CMK (cell line): ENCODE results near the gene BRAF.
"Not testable (repeated sequence)": the region's sequence is repeated elsewhere in the genome, so short reads cannot be mapped to it uniquely, and the experiment has no call there.

Experiments used
- DNase-seq: peaks from one replicate; pipeline ENCODE4 v3.0.0-alpha.2; 2010; ENCODE audit warnings: low read depth

The BRAF gene

DNA sequence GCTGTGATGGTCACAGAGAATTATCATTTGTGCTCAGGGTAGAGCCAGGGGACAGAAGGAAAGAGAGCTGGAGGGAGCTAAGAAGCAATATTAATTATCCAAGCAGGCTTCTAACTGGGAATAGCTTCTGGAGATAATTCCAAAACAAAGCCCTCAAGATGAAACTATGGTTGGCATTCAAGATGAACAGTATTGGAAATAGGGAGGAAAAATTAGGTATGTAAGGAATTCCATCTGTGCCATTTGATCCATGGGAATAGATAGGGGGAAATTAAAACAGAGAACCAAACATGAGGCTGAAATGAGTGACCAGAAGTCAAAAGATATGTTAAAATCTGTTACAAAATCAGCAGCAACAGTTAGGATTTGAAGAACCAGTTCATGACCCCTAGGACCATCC is 152.9 kb downstream of the BRAF start:
- DNase-seq: no peak

DNA sequence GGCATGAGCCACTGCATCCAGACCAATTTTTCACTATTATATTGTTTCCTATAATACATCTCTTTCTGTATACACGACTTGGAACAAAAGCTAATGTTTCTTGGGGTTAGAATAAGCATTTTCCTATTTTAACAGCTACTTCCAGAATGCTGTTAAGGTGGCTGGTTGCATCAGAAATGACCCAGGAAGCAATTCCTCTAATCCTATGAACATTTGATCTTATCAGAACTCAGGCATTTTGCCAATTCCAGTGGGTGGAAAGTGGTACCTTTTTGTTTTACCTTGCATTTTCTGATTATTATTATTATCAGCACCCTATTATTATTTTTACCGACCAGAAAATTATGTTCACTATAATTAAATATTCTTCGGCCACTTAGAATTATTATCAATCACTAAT is 154.9 kb downstream of the BRAF start:
- no peak for DNase-seq

DNA sequence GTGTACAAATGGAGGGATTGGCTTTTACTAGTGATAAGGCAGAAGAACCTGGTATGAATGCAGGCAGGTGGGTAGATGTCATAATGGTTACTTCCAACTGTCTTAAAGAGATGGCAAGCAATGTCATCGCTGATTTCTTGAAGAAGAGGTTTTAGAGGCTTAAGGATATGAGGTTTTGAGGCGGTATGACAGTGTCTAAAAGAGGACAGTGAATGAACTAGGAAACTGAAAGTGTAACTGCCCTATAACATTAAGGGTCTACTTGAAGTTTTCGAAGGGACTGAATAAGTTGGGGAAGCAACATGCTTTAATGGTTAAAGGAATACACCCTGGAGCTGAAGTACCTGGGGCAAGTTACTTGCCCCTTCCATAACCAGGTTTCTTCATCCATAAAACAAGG is 157.3 kb downstream of the BRAF start:
- DNase-seq: no peak

DNA sequence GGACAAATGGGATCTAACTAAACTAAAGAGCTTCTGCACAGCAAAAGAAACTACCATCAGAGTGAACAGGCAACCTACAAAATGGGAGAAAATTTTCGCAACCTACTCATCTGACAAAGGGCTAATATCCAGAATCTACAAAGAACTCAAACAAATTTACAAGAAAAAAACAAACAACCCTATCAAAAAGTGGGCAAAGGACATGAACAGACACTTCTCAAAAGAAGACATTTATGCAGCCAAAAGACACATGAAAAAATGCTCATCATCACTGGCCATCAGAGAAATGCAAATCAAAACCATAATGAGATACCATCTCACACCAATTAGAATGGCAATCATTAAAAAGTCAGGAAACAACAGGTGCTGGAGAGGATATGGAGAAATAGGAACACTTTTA is 159.3 kb downstream of the BRAF start:
- DNase-seq: not testable (repeated sequence)

DNA sequence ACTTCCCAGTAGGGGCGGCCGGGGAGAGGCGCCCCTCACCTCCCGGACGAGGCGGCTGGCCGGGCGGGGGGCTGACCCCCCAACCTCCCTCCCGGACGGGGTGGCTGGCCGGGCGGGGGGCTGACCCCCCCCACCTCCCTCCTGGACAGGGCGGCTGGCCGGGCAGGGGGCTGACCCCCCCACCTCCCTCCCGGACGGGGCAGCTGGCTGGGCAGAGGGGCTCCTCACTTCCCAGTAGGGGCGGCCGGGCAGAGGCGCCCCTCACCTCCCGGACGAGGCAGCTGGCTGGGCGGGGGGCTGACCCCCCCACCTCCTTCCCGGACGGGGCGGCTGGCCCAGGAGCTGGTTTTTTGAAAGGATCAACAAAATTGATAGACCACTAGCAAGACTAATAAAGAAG is 161.6 kb downstream of the BRAF start:
- DNase-seq: not testable (repeated sequence)

DNA sequence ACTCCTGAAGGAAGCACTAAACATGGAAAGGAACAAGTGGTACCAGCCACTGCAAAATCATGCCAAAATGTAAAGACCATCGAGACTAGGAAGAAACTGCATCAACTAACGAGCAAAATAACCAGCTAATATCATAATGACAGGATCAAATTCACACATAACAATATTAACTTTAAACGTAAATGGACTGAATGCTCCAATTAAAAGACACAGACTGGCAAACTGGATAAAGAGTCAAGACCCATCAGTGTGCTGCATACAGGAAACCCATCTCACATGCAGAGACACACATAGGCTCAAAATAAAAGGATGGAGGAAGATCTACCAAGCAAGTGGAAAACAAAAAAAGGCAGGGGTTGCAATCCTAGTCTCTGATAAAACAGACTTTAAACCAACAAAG is 163.4 kb downstream of the BRAF start:
- DNase-seq: not testable (repeated sequence)

DNA sequence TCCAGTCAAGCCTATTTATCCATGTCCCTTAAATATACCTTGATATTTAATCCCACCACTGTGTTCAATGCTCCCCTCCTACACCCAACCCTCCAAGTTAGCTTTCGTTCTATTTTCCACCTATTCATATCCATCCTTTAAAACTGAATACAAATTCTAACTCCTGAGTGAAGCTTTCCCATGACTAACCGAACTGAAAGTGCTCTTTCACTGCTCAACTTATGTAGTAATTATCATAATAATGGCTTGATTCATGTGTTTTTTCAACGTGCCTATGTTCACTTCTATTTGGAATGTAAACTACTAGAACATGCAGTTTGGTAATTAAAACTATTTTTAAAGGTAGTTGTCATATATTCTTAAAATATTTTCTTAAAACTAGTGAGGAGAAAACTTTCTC is 170.2 kb downstream of the BRAF start:
- DNase-seq: no peak

DNA sequence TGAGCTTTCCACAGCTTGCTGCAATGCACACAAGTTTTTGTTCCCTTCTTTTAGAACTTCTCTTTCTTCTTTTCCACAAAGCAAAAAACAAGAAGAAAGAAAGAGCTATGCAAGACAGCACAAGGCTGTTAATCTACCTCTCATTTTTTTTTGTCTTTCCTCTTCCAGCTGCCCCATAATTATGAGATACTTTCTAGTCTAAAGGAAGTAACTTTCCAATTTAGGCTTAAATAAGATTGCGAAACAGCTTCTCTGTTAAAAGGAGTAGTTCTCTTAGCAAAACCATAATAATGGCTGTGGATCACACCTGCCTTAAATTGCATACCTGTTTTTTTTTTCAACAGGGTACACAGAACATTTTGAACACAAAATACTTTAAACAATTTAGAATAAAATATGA is 172.2 kb downstream of the BRAF start:
- no peak for DNase-seq

DNA sequence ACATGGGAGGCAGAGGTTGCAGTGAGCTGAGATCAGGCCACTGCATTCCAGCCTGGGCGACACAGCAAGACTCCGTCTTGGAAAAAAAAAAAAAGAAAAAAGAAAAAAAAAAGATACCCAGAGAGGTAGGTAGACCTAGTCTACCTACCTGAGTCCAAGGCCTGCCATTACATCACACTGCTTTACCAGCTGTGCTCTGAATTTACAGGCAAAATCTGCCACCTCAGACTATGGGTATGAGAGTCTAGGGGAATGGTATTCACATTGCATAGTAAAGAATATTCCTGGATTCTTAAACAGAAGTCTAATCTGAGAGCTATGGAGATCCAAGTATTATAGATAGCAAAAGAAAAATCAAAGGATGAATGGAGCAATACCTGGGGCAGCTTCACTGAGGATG is 178.0 kb downstream of the BRAF start:
- DNase-seq: no peak

DNA sequence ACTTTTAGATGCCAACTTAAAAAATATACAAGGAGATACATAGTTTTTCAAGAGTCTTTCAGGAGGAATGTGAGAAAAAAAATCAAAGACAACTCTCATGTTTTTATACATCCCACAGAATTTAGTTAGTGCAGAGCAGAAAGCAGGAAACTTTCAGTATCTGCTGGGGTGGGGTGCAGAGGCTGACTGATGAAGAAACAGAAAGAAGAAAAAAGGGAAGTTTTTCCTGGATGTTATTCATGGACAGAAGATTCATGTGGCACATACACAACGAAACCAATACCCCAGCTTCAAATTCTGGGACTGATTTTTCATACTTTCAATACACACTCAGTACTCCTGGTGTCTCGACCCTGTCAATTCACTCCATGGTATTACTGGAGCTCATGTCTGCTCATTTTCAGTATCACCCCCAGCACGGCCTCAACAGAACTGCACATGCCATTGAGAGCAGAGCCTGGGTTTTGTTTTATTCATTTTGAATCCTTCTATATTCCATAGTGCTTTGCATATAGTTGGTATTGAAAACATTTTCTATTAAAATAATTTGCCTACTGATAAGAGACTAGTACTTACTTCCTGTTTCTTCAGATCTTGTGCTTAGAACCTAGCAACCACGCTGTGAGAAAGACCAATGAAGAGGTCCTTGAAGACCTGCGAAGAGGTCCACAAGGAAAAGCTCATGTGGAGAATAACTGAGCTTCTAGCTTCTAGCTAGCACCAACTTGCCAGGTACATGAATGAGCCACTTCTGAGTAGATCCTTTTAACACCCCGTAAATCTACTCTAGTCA is 179.3 kb downstream of the BRAF start:
- DNase-seq: no peak

DNA sequence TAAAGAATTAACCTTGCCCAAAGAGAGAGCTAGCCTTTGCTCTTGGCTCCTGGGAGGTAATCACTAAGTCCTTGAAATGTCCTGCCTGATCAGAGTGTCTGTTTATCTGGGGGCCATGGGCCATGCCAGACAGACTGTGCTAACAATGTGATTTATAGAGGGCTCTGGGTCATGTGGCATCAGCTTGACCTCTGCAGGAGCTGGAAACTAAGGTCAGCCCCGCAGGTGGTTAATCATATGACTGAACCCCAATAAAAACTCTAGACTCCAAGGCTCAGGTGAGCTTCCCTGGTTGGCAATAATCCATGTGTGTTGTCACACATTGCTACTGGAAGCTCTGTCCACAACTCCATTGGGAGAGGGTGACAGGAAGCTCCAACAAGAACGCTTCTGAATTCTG is 180.7 kb downstream of the BRAF start:
- DNase-seq: no peak

DNA sequence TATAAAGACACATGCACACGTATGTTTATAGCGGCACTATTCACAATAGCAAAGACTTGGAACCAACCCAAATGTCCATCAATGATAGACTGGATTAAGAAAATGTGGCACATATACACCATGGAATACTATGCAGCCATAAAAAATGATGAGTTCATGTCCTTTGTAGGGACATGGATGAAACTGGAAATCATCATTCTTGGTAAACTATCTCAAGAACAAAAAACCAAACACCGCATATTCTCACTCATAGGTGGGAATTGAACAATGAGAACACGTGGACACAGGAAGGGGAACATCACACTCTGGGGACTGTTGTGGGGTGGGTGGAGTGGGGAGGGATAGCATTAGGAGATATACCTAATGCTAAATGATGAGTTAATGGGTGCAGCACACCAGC is 181.5 kb downstream of the BRAF start:
- not testable (repeated sequence) for DNase-seq

DNA sequence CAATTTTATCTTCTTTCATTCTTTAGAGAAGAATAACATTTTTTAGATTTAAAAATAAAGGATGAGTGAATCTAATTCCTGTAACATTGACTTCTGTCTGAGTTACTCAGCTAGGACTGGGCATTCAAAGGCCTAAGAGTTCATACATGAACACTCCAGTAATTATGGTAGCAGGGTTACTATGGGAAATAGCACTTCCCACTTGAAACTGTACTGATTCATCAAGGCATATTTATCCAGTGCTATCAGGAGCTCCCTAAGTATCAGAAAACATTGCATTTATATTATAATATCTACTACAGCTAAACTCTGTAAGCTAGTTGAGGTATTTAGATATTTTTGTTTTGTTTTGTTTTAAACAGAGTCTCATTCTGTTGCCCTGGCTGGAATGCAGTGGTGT is 186.4 kb downstream of the BRAF start:
- no peak for DNase-seq

DNA sequence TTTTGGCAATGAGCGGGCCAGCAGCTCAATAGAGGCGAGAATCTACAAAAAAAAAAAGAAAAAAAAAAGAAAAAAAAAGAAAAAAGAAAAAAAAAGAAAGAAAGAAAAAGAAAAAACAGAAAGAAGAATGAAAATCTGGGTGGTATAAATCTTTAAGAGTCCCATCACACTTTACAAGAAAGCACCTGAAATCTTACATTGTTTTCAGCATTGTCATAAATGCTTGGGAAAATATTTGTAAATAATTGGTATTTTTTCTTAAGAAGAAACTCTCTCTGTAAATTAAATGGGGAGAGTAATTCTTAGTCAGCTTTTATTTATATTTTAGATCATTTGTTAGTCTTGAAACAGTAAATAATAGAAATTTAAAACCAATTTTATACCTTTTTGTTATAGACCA is 190.0 kb downstream of the BRAF start:
- no peak for DNase-seq

DNA sequence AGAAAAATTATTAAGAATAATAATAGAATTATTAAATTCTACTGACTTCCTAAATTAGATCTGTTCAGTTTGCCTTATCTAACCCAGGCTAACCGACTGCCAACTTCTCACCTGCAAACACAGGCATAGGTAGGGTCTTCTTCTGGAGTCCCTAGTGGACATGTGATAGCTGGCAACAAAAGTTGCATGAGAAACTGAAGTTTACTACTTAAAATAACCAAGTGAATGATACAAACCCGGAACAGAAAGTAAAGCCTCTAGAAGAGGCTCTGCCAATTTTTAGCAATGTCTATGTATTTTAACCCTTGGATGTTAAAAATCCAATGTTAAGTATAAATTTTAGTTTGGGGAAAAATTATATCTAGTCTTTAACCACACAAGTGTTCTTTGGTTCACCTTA is 190.6 kb downstream of the BRAF start:
- DNase-seq: no peak

DNA sequence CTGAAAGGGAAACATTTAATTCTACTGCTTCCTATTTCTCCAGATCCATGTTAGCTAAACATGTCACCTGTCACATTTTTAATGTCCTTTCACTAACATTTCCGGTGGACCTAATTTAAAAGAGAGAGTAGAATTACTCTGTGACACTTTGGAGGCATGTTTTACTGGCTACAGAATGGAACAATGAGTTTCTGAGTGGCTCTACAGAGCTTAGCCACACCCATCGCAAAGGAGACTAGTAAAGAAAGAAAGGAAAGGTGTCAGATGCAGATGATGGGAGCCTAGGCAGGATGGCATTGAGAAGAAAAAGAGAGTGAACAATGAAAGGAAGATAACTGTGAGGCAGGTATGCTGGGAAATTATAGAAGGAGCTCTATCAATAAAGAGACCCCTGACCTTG is 192.3 kb downstream of the BRAF start:
- DNase-seq: no peak

DNA sequence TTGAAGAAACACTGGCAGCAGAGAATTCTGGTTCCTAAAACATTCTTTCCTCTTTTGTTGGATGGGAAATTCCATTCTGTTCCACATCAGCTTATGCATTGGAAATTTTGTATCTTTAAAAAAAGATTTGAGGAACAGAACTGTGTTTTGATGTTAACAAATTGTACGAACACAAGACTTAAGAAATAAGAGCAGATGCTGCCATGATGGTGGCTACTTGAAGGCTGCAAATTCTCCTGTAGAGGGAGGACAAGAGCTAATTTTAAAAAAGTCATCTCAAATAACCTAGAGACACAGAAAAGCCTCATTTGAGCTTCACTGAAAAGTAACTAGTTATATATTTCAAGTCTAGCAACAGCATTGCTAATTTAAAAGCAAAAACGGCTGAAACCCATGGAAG is 198.4 kb downstream of the BRAF start:
- no peak for DNase-seq

DNA sequence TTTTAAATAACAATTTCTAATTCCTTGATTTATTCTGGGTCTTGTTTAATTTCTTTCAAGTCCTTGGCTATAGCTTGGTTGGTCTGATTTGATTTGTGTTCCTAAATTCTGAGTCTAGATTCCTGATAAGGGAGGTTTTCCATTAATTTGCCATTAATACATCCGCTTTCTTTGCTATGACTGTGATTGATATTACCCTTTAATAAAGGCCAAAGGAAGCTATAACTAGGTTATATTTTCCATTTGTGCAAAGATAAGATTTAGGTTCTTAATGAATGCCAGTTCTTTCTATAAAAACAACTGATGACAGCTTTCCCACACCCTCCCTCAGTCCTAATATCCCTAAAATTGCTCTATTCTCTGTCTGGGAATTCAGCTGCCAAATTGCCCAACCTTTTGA is 200.0 kb downstream of the BRAF start:
- DNase-seq: no peak

DNA sequence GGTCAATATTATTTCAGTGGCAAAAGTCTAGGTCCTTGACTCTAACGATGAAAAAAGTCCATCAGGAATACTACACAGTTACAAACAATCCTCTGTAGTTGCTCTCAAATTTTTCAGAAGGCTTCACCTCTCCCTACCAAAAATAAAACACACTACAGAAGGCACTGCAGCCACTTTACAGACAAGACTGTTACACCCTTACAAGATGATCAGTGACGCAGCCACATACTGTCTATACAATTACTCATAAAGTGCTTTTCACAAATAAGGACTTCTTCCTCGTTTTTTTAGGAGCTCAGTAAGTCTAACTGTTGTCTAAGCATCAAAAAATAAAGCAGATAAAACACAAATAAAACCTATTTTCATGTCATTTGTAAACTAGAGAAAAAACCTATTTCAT is 201.2 kb downstream of the BRAF start:
- no peak for DNase-seq

DNA sequence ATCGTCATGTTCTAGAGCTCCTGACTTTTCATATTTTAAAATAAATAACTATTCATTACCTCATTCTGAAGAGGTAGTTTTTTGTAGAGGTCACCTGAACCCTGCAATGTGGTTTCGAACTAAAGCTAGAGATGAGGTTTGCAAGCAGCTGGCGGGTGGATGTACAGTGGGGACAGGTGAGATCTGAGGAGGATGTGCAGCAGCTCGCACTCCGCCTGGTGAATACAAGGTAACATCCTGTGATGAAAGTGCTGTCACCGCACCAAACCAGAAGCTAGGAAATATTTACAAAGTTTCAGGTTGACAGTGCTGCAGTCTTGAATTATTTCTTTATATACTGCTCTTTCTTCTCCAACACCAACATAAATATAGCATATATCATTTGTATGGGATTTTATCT is 201.7 kb downstream of the BRAF start:
- DNase-seq: no peak

DNA sequence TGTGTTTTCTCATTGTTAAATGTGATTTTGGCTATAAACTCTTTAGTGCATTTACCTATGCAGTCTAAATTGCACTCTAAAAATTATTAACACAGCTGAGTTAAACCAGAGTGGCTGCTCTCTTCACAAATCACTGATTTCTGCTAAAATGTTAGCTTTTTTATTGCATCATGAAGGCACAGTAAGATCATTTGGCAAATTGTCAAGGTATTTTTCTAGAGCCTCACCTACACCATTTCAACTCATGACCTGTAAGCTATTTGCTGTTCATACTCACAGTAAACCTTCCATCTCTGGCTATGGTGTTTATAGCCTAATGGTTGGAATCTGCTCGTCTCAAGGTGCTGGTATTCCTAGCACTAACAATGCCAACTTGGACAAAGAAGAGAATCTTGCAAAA is 202.5 kb downstream of the BRAF start:
- DNase-seq: no peak

DNA sequence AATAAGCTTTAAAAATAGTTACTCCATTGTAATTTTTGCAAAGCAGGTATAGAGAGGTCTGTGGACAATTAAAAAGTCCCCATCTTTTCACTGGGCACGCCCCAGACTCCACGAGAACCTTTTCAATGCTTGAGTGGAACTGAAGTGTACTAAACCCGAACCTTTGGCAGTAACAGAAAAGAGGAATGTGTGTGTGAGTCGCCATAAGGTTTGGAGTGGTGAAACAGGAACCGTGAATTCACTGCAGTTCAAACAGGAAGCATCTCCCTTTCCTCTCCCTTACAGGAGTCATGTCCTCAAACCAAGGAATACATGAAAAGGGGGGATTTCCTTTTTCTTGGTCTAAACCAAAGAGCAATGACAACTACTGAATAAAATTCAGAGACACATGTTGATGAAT is 205.0 kb downstream of the BRAF start:
- no peak for DNase-seq

DNA sequence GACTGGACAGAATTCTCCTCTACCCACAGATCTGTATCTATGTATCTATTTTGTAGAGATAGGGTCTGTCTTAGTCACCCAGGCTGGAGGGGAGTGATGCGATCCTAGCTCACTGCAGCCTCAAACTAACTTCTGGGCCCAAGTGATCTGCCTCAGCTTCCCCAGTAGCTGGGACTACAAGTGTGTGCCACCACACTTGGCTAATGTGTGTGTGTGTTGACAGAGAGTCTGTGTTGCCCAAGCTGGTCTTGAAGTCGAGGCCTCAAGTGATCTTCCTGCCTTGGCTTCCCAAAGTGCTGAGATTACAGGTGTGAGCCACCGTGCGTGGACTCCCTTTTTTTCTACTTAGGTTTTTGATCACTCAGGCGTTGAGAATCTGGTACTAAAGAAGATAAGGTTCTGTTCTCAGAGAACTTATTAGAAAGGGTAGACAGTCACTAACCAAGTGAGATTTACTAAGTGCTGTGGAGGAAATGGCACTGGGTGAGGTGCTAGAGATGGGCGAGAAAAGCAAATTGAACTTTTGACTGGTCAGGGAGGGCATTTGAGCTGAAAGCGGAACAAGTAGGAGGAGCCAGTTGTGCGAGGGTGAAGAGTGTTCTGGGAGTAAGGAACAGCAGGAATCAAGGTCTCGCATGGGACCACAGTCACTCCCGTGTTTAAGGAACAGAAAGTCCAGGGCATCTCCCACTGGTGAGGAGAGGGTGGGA is 210.2 kb downstream of the BRAF start:
- DNase-seq: no peak

DNA sequence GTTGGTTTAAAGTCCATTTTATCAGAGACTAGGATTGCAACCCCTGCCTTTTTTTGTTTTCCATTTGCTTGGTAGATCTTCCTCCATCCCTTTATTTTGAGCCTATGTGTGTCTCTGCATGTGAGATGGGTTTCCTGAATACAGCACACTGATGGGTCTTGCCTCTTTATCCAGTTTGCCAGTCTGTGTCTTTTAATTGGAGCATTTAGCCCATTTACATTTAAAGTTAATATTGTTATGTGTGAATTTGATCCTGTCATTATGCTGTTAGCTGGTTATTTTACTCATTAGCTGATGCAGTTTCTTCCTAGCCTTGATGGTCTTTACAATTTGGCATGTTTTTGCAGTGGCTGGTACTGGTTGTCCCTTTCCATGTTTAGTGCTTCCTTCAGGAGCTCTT is 212.3 kb downstream of the BRAF start:
- DNase-seq: not testable (repeated sequence)
